ENCODE measurements around the gene CITED4.

DNA sequence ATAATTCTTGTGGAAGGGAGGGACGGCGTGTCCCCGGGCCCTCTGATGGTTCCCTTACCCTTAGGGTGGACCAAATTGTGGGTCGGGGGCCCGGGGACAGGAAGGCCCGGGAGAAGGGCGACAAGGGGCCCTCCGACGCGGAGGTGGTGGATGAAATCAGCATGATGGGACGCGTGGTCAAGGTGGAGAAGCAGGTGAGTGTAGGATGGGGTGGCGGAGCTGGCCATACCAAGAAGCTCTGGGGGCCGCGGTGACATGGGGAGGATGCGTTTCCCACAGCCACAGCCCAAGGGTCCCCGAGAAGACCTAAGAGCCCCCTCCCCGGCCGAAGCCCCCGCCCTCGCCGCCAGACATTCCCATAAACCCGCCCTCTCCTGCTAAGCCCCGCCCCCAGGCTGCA, 24.6 kb downstream of the CITED4 start:
- TF ChIP-seq, protein P1, sequence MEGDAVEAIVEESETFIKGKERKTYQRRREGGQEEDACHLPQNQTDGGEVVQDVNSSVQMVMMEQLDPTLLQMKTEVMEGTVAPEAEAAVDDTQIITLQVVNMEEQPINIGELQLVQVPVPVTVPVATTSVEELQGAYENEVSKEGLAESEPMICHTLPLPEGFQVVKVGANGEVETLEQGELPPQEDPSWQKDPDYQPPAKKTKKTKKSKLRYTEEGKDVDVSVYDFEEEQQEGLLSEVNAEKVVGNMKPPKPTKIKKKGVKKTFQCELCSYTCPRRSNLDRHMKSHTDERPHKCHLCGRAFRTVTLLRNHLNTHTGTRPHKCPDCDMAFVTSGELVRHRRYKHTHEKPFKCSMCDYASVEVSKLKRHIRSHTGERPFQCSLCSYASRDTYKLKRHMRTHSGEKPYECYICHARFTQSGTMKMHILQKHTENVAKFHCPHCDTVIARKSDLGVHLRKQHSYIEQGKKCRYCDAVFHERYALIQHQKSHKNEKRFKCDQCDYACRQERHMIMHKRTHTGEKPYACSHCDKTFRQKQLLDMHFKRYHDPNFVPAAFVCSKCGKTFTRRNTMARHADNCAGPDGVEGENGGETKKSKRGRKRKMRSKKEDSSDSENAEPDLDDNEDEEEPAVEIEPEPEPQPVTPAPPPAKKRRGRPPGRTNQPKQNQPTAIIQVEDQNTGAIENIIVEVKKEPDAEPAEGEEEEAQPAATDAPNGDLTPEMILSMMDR (IDR thresholded peaks at IDR 0.05), result no peak
- TF ChIP-seq POLR2A (IDR thresholded peaks at IDR 0.05) (no peak), POLR2AphosphoS5 (IDR thresholded peaks at IDR 0.05) (no peak)
